HUDEP-2 (cell line): ENCODE measurements around the gene MRPL36.
A peak's percentile ranks its signal among the peaks of the same experiment; 100 is the strongest.
"Not testable (repeated sequence)": the region's sequence is repeated elsewhere in the genome, so short reads cannot be mapped to it uniquely, and the experiment has no call there.

Source experiments
- DNase-seq, 76 experiments: peaks; one replicate each; lab custom pipeline; 2025; ENCODE audit not compliant: unreplicated experiment in 76 of 76; lab: John Stamatoyannopoulos, UW

Gene MRPL36

DNA sequence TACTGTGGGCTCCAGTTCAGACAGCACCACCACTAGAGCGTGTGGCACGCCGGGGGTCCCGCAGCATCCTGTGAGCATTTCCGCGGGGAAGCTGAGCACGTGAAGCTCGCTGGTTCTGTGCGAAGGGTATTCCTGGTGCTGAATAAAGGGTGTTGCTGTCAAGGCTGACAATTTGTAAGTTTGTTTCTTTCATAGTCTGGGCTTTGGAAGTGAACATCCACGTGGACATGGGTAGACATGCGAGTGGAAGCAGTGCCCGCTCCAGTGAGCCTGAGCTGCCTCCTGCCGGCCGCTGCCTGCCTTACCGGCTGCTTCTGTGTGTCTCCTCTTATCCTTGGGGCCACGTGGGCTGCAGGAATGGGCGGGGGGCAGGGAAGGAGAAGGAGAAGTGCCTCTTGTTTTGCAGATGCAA, 16.2 kb upstream of the MRPL36 start:
- no peak for DNase-seq

DNA sequence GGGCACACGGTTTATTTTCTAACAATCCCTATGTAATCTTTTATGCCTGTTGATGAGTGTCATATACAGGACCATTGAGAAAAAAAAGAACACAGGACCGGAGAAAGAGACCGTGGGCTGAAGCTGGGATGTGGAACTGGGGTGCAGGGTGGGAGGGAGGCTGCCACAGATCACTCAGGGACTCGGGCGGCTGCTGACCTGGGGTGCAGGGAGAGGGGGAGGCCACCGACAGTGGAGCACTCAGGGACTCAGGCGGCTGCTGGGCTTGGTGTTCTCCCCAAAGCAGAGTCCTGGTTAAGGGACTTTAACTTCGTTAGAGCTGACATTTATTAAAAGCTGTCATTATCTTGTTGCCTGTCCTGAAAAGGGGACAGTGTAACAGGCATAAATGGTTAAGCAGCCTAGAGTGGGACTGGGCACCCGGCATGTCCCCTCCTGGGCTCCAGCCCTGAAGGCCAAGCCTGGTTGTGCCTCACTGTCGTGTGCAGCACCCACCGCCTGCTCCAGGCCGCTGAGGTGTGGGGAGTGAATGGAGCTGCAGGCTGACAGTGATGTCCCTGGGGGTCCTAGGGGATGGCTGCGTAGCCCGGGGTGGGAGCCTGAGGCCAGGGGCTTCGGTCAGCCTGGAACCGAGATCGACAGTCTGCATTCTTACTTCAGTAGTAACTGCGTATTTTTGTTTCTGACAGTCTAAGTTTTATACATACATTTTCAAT, 15.6 kb upstream of the MRPL36 start:
- DNase-seq: no peak

DNA sequence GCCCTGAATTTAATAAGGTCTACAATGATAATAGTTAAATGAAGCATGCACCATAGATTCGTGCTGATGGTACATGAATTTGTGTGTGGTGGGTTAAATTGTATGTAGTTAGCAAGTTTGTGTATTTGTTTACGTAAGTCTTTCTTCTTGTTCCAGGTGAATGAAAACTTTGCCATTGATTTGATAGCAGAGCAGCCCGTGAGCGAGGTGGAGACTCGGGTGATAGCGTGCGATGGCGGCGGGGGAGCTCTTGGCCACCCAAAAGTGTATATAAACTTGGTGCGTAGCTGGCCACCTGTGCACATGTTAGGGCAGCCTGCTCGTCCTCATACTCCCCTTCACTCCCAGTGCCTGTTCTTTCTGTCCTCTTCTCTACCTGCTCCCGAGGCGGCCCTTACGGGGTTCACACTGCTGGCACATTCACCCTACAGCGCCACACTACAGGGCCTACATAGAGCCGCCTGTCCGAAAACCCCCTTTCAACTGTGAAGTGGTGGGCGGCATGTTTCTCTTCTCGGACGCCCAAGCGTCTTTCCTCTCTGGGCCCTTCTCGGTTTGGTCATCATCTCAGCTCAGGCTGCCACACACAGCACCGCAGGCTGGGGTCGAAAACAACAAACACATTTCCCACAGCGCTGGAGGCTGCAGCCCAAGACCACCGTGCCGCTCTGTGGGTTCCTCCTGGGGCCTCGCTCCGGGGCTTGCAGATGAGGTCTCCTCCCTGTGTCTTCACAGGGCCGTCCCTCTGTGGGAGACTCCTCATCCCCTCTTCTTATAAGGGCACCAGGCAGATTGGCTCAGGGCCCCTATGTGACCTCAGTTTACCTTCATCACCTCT, 14.8 kb upstream of the MRPL36 start:
- no peak for DNase-seq

- no peak for DNase-seq
Measured at GRCh38 chr5:1810581-1811101, 11.0 kb upstream of the MRPL36 start.

- DNase-seq: no peak
Measured at GRCh38 chr5:1809416-1810035, 9.9 kb upstream of the MRPL36 start.

GRCh38 chr5:1808439-1808838, 8.8 kb upstream of the MRPL36 start:
- DNase-seq: no peak

DNA sequence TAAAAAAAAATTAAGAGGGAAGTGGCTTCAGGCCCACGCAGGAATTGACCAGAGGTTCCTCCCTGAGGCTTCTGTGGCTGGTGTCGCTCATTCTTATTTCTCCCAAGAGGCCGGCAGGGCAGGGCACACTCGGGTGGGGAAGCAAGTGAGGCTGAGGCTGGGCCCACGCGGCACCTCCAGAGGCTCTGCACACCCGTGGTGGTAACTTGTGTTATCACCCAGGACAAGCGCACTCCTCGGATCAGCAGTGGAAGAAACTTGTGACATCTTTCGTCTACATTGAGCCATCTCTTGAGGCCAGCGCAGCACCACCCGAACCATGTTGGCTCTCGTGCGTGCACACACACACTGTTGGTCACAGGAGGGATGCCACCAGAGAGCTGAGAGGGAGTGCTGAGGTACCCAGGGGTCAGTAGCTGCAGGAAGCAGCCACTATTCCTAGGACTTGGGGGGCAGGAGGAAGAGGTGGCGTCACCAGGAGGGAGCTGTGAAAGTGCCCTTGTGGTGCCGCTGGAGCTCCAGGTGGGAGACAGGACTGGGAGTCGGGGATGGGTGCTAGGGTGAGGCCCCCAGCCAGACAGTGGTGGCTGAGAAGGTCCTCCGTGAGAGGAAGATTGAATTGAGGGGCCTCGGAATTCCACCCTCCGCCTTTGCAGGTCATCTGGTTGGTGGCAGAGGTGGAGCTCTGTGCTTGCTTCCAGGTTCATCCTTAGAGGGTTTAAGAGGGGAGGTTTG, 8.0 kb upstream of the MRPL36 start:
- no peak for DNase-seq

- no peak for DNase-seq
Measured at GRCh38 chr5:1806974-1807373, 7.3 kb upstream of the MRPL36 start.

GRCh38 chr5:1806199-1806598, 6.6 kb upstream of the MRPL36 start:
- DNase-seq: no peak

GRCh38 chr5:1805736-1806135, 6.1 kb upstream of the MRPL36 start:
- DNase-seq: no peak

DNA sequence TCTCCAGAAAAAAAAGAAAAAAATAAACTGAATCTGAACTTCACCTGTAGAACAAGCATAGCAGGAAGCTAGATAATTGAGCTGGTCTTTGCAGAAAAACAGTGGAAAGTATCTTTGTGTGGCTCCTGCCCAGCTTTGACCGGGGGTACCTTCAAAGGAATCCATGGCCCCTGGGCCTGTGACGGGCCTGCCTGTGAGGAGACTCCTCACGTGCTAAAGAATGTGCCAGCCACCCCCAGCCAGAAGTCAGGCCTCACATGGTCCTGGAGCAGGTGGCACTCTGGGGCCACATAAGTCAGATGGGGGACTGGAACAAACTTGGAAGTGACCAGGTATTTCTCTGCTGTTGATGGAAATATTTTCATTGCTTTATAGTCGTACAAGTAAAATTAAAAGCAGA, 5.7 kb upstream of the MRPL36 start:
- no peak for DNase-seq

GRCh38 chr5:1804001-1804690, 4.5 kb upstream of the MRPL36 start:
- peak in 35 of 76 experiments; percentile 1 to 59 (median 21) for DNase-seq

- no peak for DNase-seq
Measured at GRCh38 chr5:1803192-1803591, 3.6 kb upstream of the MRPL36 start.

- DNase-seq: peak in 12 of 76 experiments; percentile 2 to 26 (median 10)
Measured at GRCh38 chr5:1801967-1802295, 2.3 kb upstream of the MRPL36 start.

DNA sequence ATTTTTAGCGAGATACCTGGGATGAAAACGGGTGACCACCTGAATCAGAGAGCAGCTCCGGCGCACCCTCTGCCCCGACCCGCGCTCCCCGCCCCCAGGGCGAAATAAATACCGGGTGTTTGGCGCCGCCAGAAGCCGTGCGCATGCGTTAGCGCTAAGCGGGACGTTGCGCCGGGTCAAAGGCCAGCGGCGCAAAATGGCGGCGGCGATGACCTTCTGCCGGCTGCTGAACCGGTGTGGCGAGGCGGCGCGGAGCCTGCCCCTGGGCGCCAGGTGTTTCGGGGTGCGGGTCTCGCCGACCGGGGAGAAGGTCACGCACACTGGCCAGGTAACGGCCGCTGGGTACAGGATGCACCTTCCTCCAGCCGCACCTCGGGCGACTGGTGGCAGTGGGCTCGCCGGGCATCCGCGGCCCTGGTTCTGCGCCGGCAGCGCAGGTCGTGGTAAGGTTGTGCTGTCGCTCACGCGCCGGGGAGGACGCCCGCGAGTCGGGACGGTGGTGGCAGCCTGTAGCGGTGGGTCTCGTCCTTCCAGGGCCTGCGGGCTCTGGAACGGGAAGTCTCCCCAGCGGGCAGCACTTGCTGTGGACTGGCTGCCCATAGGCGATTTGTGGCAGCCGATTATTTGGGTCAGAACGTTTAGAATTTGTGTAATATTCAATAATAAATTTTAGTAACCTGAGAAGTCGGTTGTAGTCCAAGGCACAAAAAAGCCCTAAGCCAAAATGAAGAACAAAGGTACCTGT, 1.8 kb upstream of the MRPL36 start, which contains the start of gene NDUFS6:
Gene NDUFS6 (plus strand): TSS at position 186 of the 745 bp plus-strand sequence. CDS start 11 bp downstream, at position 197.
- DNase-seq: peak in 70 of 76 experiments; percentile 2 to 87 (median 52)

- peak in 33 of 76 experiments; percentile 8 to 67 (median 44) for DNase-seq
Measured at GRCh38 chr5:1800472-1801221, 1.0 kb upstream of the MRPL36 start.

GRCh38 chr5:1799110-1799601, 481 bp downstream of the MRPL36 start:
- DNase-seq: peak in 11 of 76 experiments; percentile 5 to 26 (median 15)

GRCh38 chr5:1798589-1798988, 1.0 kb downstream of the MRPL36 start:
- DNase-seq: not testable (repeated sequence)
